Mammary epithelial cell (primary cell): Measurements from ENCODE around the gene CD37.

Experiments
- EZH2 ChIP-seq: IDR thresholded peaks from 2 replicates; pipeline ENCODE4 v1.6.1; 2012; ENCODE audit warnings: low read length, inconsistent platforms, borderline replicate concordance
- TF ChIP-seq, protein P1 (sequence below), 2 donors: IDR thresholded peaks in 1 of 2; conservative IDR thresholded peaks in 1 of 2; 2 replicates each; pipeline ENCODE4 v1.5.1; 2011 to 2012; ENCODE audit warnings: inconsistent platforms in 2 of 2, low read length in 2 of 2, mild to moderate bottlenecking in 2 of 2, control low read depth in 1 of 2, low read depth in 1 of 2; ENCODE audit not compliant: insufficient read depth in 1 of 2; ENCODE audit errors: extremely low read depth in 1 of 2

DNA sequence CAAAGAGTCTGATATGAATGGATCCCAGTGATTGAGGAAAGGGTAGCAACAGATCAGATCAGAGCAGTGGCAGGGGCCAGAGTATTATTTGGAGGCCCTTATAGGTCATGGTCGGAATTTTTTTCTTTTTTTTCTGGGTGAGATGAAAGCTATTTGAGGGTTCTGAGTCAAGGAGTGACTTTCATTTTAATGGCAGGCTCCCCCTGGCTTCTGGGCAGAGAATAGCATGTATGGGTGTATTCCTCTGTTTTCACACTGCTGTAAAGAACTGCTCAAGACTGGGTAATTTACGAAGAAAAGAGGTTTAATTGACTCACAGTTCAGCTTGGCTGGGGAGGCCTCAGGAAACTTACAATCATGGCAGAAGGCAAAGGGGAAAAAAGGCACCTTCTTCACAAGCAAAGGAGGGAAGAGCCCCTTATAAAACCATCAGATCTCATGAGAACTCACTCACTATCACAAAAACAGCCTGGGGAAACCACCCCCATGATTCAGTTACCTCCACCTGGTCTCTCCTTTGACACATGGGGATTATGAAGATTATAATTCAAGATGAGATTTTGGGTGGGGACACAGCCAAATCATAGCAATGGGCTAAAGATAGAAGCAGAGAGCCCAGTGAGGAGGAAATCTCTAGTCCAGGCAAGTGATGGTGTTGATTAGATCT lies 7.2 kb upstream of the CD37 start:
- TF ChIP-seq EZH2 = no peak
- TF ChIP-seq, protein P1, sequence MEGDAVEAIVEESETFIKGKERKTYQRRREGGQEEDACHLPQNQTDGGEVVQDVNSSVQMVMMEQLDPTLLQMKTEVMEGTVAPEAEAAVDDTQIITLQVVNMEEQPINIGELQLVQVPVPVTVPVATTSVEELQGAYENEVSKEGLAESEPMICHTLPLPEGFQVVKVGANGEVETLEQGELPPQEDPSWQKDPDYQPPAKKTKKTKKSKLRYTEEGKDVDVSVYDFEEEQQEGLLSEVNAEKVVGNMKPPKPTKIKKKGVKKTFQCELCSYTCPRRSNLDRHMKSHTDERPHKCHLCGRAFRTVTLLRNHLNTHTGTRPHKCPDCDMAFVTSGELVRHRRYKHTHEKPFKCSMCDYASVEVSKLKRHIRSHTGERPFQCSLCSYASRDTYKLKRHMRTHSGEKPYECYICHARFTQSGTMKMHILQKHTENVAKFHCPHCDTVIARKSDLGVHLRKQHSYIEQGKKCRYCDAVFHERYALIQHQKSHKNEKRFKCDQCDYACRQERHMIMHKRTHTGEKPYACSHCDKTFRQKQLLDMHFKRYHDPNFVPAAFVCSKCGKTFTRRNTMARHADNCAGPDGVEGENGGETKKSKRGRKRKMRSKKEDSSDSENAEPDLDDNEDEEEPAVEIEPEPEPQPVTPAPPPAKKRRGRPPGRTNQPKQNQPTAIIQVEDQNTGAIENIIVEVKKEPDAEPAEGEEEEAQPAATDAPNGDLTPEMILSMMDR (conservative IDR thresholded peaks at IDR 0.05 in 1 of 2, IDR thresholded peaks at IDR 0.05 in 1 of 2; ENCODE audit: extremely low read depth in 1 of 2, insufficient read depth in 1 of 2, low read depth in 1 of 2, low read length in 2 of 2) = peak; percentile 76 to 86
